Ovary (tissue), 9 donors: Measurements from ENCODE around the gene ATRN. TPM values are rescaled to one million over a fixed set of nuclear protein-coding genes. Genes with fewer than 3 reads are reported as not detected.

Source experiments
- DNase-seq, 5 donors: peaks; one replicate each; pipeline ENCODE4 v3.0.0-alpha.2; 2019 to 2020
- H3K27ac ChIP-seq, 2 donors: fragments of 200-600 bp; one replicate each; pipeline versions ENCODE4 v1.5.1 to v1.8.0; 2019 to 2022
- H3K27me3 ChIP-seq: fragments of 200-600 bp; one replicate; pipeline ENCODE4 v1.8.0; 2022
- H3K36me3 ChIP-seq: fragments of 200-600 bp; sonication (generic); one replicate; pipeline ENCODE4 v1.5.1; 2019
- H3K4me1 ChIP-seq: one replicate; pipeline ENCODE4 v1.8.1; 2013; ENCODE audit warnings: mild to moderate bottlenecking, moderate library complexity; ENCODE audit not compliant: insufficient read depth
- H3K4me3 ChIP-seq: fragments of 200-600 bp; sonication (generic); one replicate; pipeline ENCODE4 v1.5.1; 2017
- H3K9me3 ChIP-seq, 2 donors: fragments of 200-600 bp in 1 of 2; sonication (generic) in 1 of 2; one replicate each; pipeline versions ENCODE4 v1.5.1 to v1.8.1; 2013 to 2019; ENCODE audit warnings: mild to moderate bottlenecking in 1 of 2, moderate library complexity in 1 of 2
- EP300 ChIP-seq: sonication (generic); formaldehyde crosslinking; IDR thresholded peaks from one replicate; pipeline ENCODE4 v1.6.1; 2017; ENCODE audit warnings: antibody characterized with exemption
- POLR2A ChIP-seq: fragments of 450-650 bp; IDR thresholded peaks from one replicate; pipeline ENCODE4 v1.6.1; 2017; ENCODE audit warnings: antibody characterized with exemption, mild to moderate bottlenecking, moderate library complexity
- WGBS, 3 donors: extraction: QIAGEN DNeasy Blood & Tissue Kit in 1 of 3; methylation state at CpG; one replicate each; pipeline versions ENCODE4 v1.1.5 to v1.1.7; 2013 to 2017; 5-methylcytosine and 5-hydroxymethylcytosine counted together
- intact Hi-C, 4 donors: fragments of 100-400 bp; cut with DNase I; formaldehyde crosslinking; loops; one replicate each; pipeline versions ENCODE4 v1.11.0 to v1.15.1; 2022 to 2023
- polyA plus RNA-seq, 2 donors: library from polyadenylated mRNA; stranded (reverse); fragments of 200-250 nt in 1 of 2; fragments of 350-450 nt in 1 of 2; fragmentation: Illumina TruSeq in 1 of 2; extraction: RNeasy Lipid Tissue Mini Kit (QIAGEN cat#74804) in 1 of 2; gene quantifications; one replicate each; pipeline ENCODE4 v1.2.3, GENCODE V29; 2013 to 2014
- total RNA-seq, 7 donors: library from RNA; depleted of rRNA in 2 of 7; stranded (reverse); fragments of >200 nt in 2 of 7; fragmentation: NEBNext Ultra II Directional in 3 of 7; extraction: Animal tissue kit (Norgen Biotek cat#: 25700) in 3 of 7; gene quantifications; one replicate each; pipeline versions ENCODE4 v1.1.0 to v1.2.4, GENCODE V29; 2016 to 2023
- TF ChIP-seq, protein P1 (sequence below), 3 donors: fragments of 450-650 bp in 2 of 3; fragments of 200-600 bp in 1 of 3; IDR thresholded peaks; one replicate each; pipeline versions ENCODE4 v1.5.1 to v1.8.0; 2016 to 2022; ENCODE audit warnings: antibody characterized with exemption in 3 of 3, mild to moderate bottlenecking in 1 of 3
- donor health status: DM: no; HTN: no; CAD: no; lungs with moderate emphysema.
- donor health status: DM: no; HTN: no; CAD: no.
- donor health status: Bipolar disorder and iron deficiency.
- donor health status: DM: yes; HTN: yes; CAD: no.
- donor health status: DM: no; HTN: no; CAD: no.
- donor health status: DM: yes; HTN: yes; CAD: no.

ATRN gene
- total and polyA plus RNA-seq, 9 donors: 10.3 to 46.2 (median 23.6) TPM

DNA sequence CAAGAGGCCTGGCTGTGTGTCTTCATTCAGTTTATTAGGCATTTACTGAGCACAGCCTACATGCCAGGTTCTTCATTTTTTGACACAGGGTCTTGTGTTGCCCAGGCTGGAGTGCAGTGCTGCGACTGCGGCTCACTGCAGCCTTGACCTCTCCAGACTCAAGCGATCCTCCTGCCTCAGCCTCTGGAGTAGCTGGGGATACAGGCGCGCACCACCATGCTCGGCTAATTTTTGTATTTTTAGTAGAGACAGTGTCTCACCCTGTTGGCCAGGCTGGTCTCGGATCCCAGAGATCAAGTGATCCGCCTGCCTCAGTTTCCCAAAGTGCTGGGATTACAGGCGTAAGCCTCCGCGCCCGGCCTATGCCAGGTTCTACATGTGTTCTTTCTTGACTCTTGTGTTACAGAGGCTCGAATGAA lies 601 bp upstream of the ATRN start:
- DNase-seq: no peak
- H3K4me1 ChIP-seq: peaks cover 12% of the 10 kb centered on the region
- no peaks in the 10 kb centered on the region for H3K36me3 ChIP-seq
- TF ChIP-seq EP300: no peak
- TF ChIP-seq, protein P1, sequence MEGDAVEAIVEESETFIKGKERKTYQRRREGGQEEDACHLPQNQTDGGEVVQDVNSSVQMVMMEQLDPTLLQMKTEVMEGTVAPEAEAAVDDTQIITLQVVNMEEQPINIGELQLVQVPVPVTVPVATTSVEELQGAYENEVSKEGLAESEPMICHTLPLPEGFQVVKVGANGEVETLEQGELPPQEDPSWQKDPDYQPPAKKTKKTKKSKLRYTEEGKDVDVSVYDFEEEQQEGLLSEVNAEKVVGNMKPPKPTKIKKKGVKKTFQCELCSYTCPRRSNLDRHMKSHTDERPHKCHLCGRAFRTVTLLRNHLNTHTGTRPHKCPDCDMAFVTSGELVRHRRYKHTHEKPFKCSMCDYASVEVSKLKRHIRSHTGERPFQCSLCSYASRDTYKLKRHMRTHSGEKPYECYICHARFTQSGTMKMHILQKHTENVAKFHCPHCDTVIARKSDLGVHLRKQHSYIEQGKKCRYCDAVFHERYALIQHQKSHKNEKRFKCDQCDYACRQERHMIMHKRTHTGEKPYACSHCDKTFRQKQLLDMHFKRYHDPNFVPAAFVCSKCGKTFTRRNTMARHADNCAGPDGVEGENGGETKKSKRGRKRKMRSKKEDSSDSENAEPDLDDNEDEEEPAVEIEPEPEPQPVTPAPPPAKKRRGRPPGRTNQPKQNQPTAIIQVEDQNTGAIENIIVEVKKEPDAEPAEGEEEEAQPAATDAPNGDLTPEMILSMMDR (IDR thresholded peaks at IDR 0.05): no peak
- no peak for TF ChIP-seq POLR2A
- intact Hi-C loops: no loop called here
- H3K4me3 ChIP-seq: peak overlapping the region; percentile 95
- H3K9me3 ChIP-seq: no peaks in the 10 kb centered on the region
- no peaks in the 10 kb centered on the region for H3K27me3 ChIP-seq
- WGBS, 3 donors: 13 to 33% (median 16%) methylated on average over 13 of the region's 13 CpGs
- peak overlapping the region in 1 of 2 donors; percentile 61 for H3K27ac ChIP-seq

DNA sequence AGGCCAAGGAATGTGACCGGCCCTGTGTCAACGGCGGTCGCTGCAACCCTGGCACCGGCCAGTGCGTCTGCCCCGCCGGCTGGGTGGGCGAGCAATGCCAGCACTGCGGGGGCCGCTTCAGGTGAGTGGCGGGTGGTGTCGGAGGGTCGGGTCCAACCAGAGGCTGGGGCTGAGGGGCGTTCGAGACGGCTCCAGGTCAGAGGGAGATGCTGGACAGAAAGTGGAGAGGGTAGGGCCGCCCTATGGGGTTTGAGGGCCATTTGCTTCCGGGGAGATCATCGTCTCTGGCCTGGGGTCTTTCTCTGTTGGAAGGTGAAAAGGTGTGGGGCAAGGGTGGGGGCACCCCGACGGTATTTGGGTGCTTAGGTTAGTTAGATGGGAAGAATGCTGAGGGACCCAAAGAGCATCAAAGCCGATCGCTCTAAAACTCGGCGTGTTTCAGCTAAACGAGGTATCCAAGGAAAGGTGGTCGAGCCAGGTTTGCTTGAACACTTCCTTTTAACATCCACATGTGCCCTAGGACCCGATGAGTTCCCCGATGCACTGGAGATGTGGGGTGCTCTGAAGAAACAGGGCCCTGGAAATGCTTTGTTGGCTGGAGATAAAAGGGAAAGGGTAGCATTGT lies 691 bp downstream of the ATRN start:
- 0 to 1% (median 0%) methylated on average over 30 of the region's 30 CpGs for WGBS, 3 donors
- TF ChIP-seq EP300 (no peak), POLR2A (no peak)
- TF ChIP-seq, protein P1 (IDR thresholded peaks at IDR 0.05): no peak
- no peak overlapping the region for H3K27ac ChIP-seq
- H3K9me3 ChIP-seq: no peaks in the 10 kb centered on the region
- peak in 2 of 5 donors; percentile 18 to 46 for DNase-seq
- H3K27me3 ChIP-seq: no peaks in the 10 kb centered on the region
- H3K36me3 ChIP-seq: no peaks in the 10 kb centered on the region
- peaks cover 12% of the 10 kb centered on the region for H3K4me1 ChIP-seq
- intact Hi-C loops: no loop called here
- H3K4me3 ChIP-seq: peak overlapping the region; percentile 95

DNA sequence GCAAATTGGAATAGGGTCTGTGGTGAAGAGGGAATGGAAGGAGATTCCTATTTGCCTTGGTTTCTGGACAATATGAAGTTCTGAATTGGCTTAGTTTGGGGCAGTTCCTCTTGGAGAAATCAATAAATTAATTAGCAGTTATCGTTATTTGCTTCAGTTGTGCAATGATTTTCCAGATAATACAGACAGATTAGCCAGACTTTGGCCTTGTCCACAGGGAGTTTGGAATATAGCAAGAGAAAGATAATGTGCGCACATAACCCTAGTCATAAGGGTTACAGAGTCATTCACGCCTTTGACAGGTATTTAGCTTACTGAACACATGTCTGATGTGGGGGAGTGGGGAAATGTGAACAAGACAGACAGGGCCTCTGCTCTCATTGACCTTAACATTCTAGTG lies 1.3 kb downstream of the ATRN start:
- H3K9me3 ChIP-seq: no peaks in the 10 kb centered on the region
- no peaks in the 10 kb centered on the region for H3K27me3 ChIP-seq
- peaks cover 12% of the 10 kb centered on the region for H3K4me1 ChIP-seq
- H3K4me3 ChIP-seq: peak overlapping the region; percentile 95
- H3K27ac ChIP-seq: no peak overlapping the region
- no peak for DNase-seq
- TF ChIP-seq, protein P1 (IDR thresholded peaks at IDR 0.05): no peak
- TF ChIP-seq EP300: no peak
- TF ChIP-seq POLR2A: no peak
- 38 to 51% (median 45%) methylated on average over 3 of the region's 3 CpGs for WGBS, 3 donors
- H3K36me3 ChIP-seq: no peaks in the 10 kb centered on the region
- intact Hi-C loops: no loop called here

DNA sequence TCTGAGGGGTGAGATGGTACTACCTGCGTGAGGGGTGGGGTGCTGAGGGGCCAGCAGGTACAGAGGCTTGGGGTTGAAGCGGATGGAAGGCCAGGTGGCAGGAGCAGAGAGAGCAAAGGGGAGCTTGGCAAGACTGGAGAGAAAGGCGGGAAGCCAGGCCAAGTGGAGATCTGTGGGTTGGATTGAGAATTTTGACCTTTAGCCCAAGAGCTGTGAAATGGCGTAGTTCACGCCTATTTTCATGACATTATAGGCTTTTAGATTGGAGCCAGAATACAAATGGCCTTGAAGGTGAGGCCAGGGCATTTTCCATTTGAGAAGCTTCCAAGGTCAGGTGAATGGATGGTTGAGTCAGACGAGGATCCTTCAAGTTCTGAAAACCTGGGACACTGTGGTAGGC lies 2.5 kb downstream of the ATRN start:
- TF ChIP-seq EP300: no peak
- TF ChIP-seq POLR2A: no peak
- TF ChIP-seq, protein P1 (IDR thresholded peaks at IDR 0.05): no peak
- no peak for DNase-seq
- Histone ChIP-seq H3K27me3 (no peaks in the 10 kb centered on the region), H3K27ac (no peak overlapping the region), H3K36me3 (no peaks in the 10 kb centered on the region), H3K4me3 (no peak overlapping the region), H3K4me1 (peaks cover 12% of the 10 kb centered on the region), H3K9me3 (no peaks in the 10 kb centered on the region)
- 92 to 93% (median 92%) methylated on average over 6 of the region's 6 CpGs for WGBS, 3 donors
- intact Hi-C loops: no loop called here
